ENCODE data around the gene AOPEP.
A peak's percentile ranks its signal among the peaks of the same experiment; 100 is the strongest.

AOPEP gene

GRCh38 chr9:94680020-94680419 lies 46.5 kb upstream of the AOPEP start:
- Histone ChIP-seq H3K9me2 (replicated peaks; ENCODE audit: control insufficient read depth, low read length) (no peaks in the 10 kb centered on the region), H3K4me2 (ENCODE audit: low read length) (no peak overlapping the region), H3K4me3 (ENCODE audit: low read length) (no peak overlapping the region), H4K20me1 (ENCODE audit: control insufficient read depth, insufficient read depth, low read depth, low read length) (no peaks in the 10 kb centered on the region), H3K79me2 (ENCODE audit: control insufficient read depth, low read length) (no peaks in the 10 kb centered on the region), H3K4me1 (ENCODE audit: control insufficient read depth, low read length) (no peaks in the 10 kb centered on the region), H3K9me3 (ENCODE audit: control insufficient read depth, insufficient read depth, low read length) (no peaks in the 10 kb centered on the region), H3F3A (ENCODE audit: control insufficient read depth, insufficient read depth) (no peaks in the 10 kb centered on the region), H3K27me3 (ENCODE audit: control insufficient read depth, low read length) (peaks cover 12% of the 10 kb centered on the region), H3K27ac (ENCODE audit: low read depth, low read length) (no peak overlapping the region), H3K36me3 (ENCODE audit: control insufficient read depth, low read length) (no peaks in the 10 kb centered on the region)
- no peak for TF ChIP-seq CTCF (IDR thresholded peaks at IDR 0.05; ENCODE audit: low read depth, low read length, poor library complexity, severe bottlenecking)
- TF ChIP-seq EZH2phosphoT487 (IDR thresholded peaks at IDR 0.05; ENCODE audit: borderline replicate concordance, low read length), result no peak

- Histone ChIP-seq H3K36me3 (ENCODE audit: control insufficient read depth, low read length) (no peaks in the 10 kb centered on the region), H3K9me2 (replicated peaks; ENCODE audit: control insufficient read depth, low read length) (no peaks in the 10 kb centered on the region), H3K4me3 (ENCODE audit: low read length) (no peak overlapping the region), H3K4me2 (ENCODE audit: low read length) (no peak overlapping the region), H3F3A (ENCODE audit: control insufficient read depth, insufficient read depth) (no peaks in the 10 kb centered on the region), H3K79me2 (ENCODE audit: control insufficient read depth, low read length) (no peaks in the 10 kb centered on the region), H4K20me1 (ENCODE audit: control insufficient read depth, insufficient read depth, low read depth, low read length) (no peaks in the 10 kb centered on the region), H3K27me3 (ENCODE audit: control insufficient read depth, low read length) (peaks cover 15% of the 10 kb centered on the region), H3K4me1 (ENCODE audit: control insufficient read depth, low read length) (no peaks in the 10 kb centered on the region), H3K9me3 (ENCODE audit: control insufficient read depth, insufficient read depth, low read length) (no peaks in the 10 kb centered on the region), H3K27ac (ENCODE audit: low read depth, low read length) (no peak overlapping the region)
- no peak for TF ChIP-seq CTCF (IDR thresholded peaks at IDR 0.05; ENCODE audit: low read depth, low read length, poor library complexity, severe bottlenecking)
- TF ChIP-seq EZH2phosphoT487 (IDR thresholded peaks at IDR 0.05; ENCODE audit: borderline replicate concordance, low read length), result no peak
Observed at GRCh38 chr9:94680621-94681020, 45.9 kb upstream of the AOPEP start.

GRCh38 chr9:94681508-94681907 lies 45.0 kb upstream of the AOPEP start:
- Histone ChIP-seq H3K4me1 (ENCODE audit: control insufficient read depth, low read length) (no peaks in the 10 kb centered on the region), H3K4me3 (ENCODE audit: low read length) (no peak overlapping the region), H3F3A (ENCODE audit: control insufficient read depth, insufficient read depth) (no peaks in the 10 kb centered on the region), H3K79me2 (ENCODE audit: control insufficient read depth, low read length) (no peaks in the 10 kb centered on the region), H3K4me2 (ENCODE audit: low read length) (no peak overlapping the region), H3K9me2 (replicated peaks; ENCODE audit: control insufficient read depth, low read length) (no peaks in the 10 kb centered on the region), H3K27me3 (ENCODE audit: control insufficient read depth, low read length) (peaks cover 15% of the 10 kb centered on the region), H3K9me3 (ENCODE audit: control insufficient read depth, insufficient read depth, low read length) (no peaks in the 10 kb centered on the region), H3K27ac (ENCODE audit: low read depth, low read length) (no peak overlapping the region), H4K20me1 (ENCODE audit: control insufficient read depth, insufficient read depth, low read depth, low read length) (no peaks in the 10 kb centered on the region), H3K36me3 (ENCODE audit: control insufficient read depth, low read length) (no peaks in the 10 kb centered on the region)
- peak; percentile 77 for TF ChIP-seq CTCF (IDR thresholded peaks at IDR 0.05; ENCODE audit: low read depth, low read length, poor library complexity, severe bottlenecking)
- no peak for TF ChIP-seq EZH2phosphoT487 (IDR thresholded peaks at IDR 0.05; ENCODE audit: borderline replicate concordance, low read length)

GRCh38 chr9:94685359-94685758 lies 41.1 kb upstream of the AOPEP start:
- Histone ChIP-seq H3K27ac (ENCODE audit: low read depth, low read length) (no peak overlapping the region), H3F3A (ENCODE audit: control insufficient read depth, insufficient read depth) (no peaks in the 10 kb centered on the region), H4K20me1 (ENCODE audit: control insufficient read depth, insufficient read depth, low read depth, low read length) (no peaks in the 10 kb centered on the region), H3K4me2 (ENCODE audit: low read length) (no peak overlapping the region), H3K9me2 (replicated peaks; ENCODE audit: control insufficient read depth, low read length) (no peaks in the 10 kb centered on the region), H3K36me3 (ENCODE audit: control insufficient read depth, low read length) (no peaks in the 10 kb centered on the region), H3K27me3 (ENCODE audit: control insufficient read depth, low read length) (peaks cover 10% of the 10 kb centered on the region), H3K79me2 (ENCODE audit: control insufficient read depth, low read length) (no peaks in the 10 kb centered on the region), H3K9me3 (ENCODE audit: control insufficient read depth, insufficient read depth, low read length) (no peaks in the 10 kb centered on the region), H3K4me1 (ENCODE audit: control insufficient read depth, low read length) (no peaks in the 10 kb centered on the region), H3K4me3 (ENCODE audit: low read length) (no peak overlapping the region)
- TF ChIP-seq EZH2phosphoT487 (IDR thresholded peaks at IDR 0.05; ENCODE audit: borderline replicate concordance, low read length) (no peak), CTCF (IDR thresholded peaks at IDR 0.05; ENCODE audit: low read depth, low read length, poor library complexity, severe bottlenecking) (no peak)

Data from DOHH2 (cell line).